SH-SY5Y (cell line): ENCODE data around the gene ASAP2.

ENCODE experiments used
- GATA2 ChIP-seq: IDR thresholded peaks from 2 replicates; pipeline ENCODE4 v1.6.1; 2011; ENCODE audit warnings: mild to moderate bottlenecking, low read depth, low read length
- GATA3 ChIP-seq: IDR thresholded peaks from 2 replicates; pipeline ENCODE4 v1.6.1; 2011; ENCODE audit warnings: low read depth, mild to moderate bottlenecking, low read length, moderate library complexity

- TF ChIP-seq GATA2 = no peak
- TF ChIP-seq GATA3 = no peak
These were observed 106.0 kb downstream of the ASAP2 start for GRCh38 chr2:9312591-9312990.
